ENCODE measurements around the gene OR8G1. TPM values are rescaled to one million over a fixed set of nuclear protein-coding genes. Genes with fewer than 3 reads are reported as not detected.

Gene OR8G1
- total and polyA plus RNA-seq, 7 donors, result not detected

GRCh38 chr11:124301548-124301947 lies 60.7 kb downstream of the OR8G1 start:
- 73 to 78% (median 73%) methylated on average over 3 of the region's 3 CpGs for WGBS, 3 donors
- no peak overlapping the region for H3K4me3 ChIP-seq
- no peaks in the 10 kb centered on the region for H3K27me3 ChIP-seq (ENCODE audit: insufficient read depth in 3 of 3, low read length in 2 of 3)
- no peaks in the 10 kb centered on the region for H3K9me3 ChIP-seq
- DNase-seq, result no peak
- no peak for TF ChIP-seq CTCF (IDR thresholded peaks at IDR 0.05)
- intact Hi-C loops (cut with DNase I), result no loop called here
- H3K27ac ChIP-seq, result no peak overlapping the region
- no peaks in the 10 kb centered on the region for H3K4me1 ChIP-seq
- ATAC-seq, result no peak
- no peaks in the 10 kb centered on the region for H3K36me3 ChIP-seq (ENCODE audit: insufficient read depth in 1 of 2, low read depth in 1 of 2)

- no peak for TF ChIP-seq CTCF (IDR thresholded peaks at IDR 0.05)
- Histone ChIP-seq H3K4me1 (no peaks in the 10 kb centered on the region), H3K4me3 (no peak overlapping the region), H3K9me3 (no peaks in the 10 kb centered on the region), H3K27ac (no peak overlapping the region), H3K27me3 (ENCODE audit: insufficient read depth in 3 of 3, low read length in 2 of 3) (no peaks in the 10 kb centered on the region), H3K36me3 (ENCODE audit: insufficient read depth in 1 of 2, low read depth in 1 of 2) (no peaks in the 10 kb centered on the region)
- intact Hi-C loops (cut with DNase I), result no loop called here
- no peak for DNase-seq
- ATAC-seq, result no peak
- 49 to 52% (median 50%) methylated on average over 3 of the region's 3 CpGs for WGBS, 3 donors
Measured at GRCh38 chr11:124302347-124303125, 61.6 kb downstream of the OR8G1 start.

Other genes starting within 250 kb of the OR8G1 start
- gene OR10G6, start 245.9 kb upstream of the OR8G1 start, total RNA-seq, result not detected
- gene OR10G6, start 245.9 kb upstream of the OR8G1 start, polyA plus RNA-seq, result not detected
- gene OR10G4, start 228.1 kb upstream of the OR8G1 start, total RNA-seq, result not detected
- gene OR10G4, start 228.1 kb upstream of the OR8G1 start, polyA plus RNA-seq, result not detected
- not detected for gene OR10G9, start 218.1 kb upstream of the OR8G1 start, total RNA-seq
- not detected for gene OR10G9, start 218.1 kb upstream of the OR8G1 start, polyA plus RNA-seq
- gene OR10G8, start 214.3 kb upstream of the OR8G1 start, total RNA-seq, result not detected
- not detected for gene OR10G8, start 214.3 kb upstream of the OR8G1 start, polyA plus RNA-seq
- gene OR10G7, start 199.8 kb upstream of the OR8G1 start, total RNA-seq, result not detected
- not detected for gene OR10G7, start 199.8 kb upstream of the OR8G1 start, polyA plus RNA-seq
- gene VWA5A, start 125.6 kb upstream of the OR8G1 start, total RNA-seq, result 1 to 10 TPM; 3.4 to 6.7 (median 4.8) TPM
- 1 to 10 TPM; 1.2 to 2.0 (median 1.3) TPM for gene VWA5A, start 125.6 kb upstream of the OR8G1 start, polyA plus RNA-seq
- not detected for gene OR10D3, start 57.8 kb upstream of the OR8G1 start, total RNA-seq
- not detected for gene OR10D3, start 57.8 kb upstream of the OR8G1 start, polyA plus RNA-seq
- gene OR8G5, start 15.3 kb downstream of the OR8G1 start, total RNA-seq, result not detected
- not detected for gene OR8G5, start 15.3 kb downstream of the OR8G1 start, polyA plus RNA-seq
- not detected for gene OR8D1, start 72.9 kb downstream of the OR8G1 start, total RNA-seq
- not detected for gene OR8D1, start 72.9 kb downstream of the OR8G1 start, polyA plus RNA-seq
- gene OR8D2, start 79.1 kb downstream of the OR8G1 start, total RNA-seq, result not detected
- gene OR8D2, start 79.1 kb downstream of the OR8G1 start, polyA plus RNA-seq, result not detected
- not detected for gene OR8B2, start 143.4 kb downstream of the OR8G1 start, total RNA-seq
- gene OR8B2, start 143.4 kb downstream of the OR8G1 start, polyA plus RNA-seq, result not detected
- not detected for gene OR8B3, start 157.9 kb downstream of the OR8G1 start, total RNA-seq
- not detected for gene OR8B3, start 157.9 kb downstream of the OR8G1 start, polyA plus RNA-seq
- not detected for gene OR8B4, start 183.8 kb downstream of the OR8G1 start, total RNA-seq
- gene OR8B4, start 183.8 kb downstream of the OR8G1 start, polyA plus RNA-seq, result not detected
- gene OR8B8, start 204.6 kb downstream of the OR8G1 start, total RNA-seq, result not detected
- gene OR8B8, start 204.6 kb downstream of the OR8G1 start, polyA plus RNA-seq, result not detected

All from psoas muscle (tissue), 8 donors.